Measurements from ENCODE around the gene ACBD6. TPM values are rescaled to one million over a fixed set of nuclear protein-coding genes. Genes with fewer than 3 reads are reported as not detected.

Gene ACBD6
- total and polyA plus RNA-seq, 2 donors (not counting 1 experiment from before 2014, with no cell fraction given), result 52.9 to 80.9 TPM

- no peak overlapping the region for H3K27ac ChIP-seq (ENCODE audit: low read length in 2 of 2)
- H4K20me1 ChIP-seq (ENCODE audit: control insufficient read depth, insufficient read depth, low read length, poor library complexity, severe bottlenecking), result no peaks in the 10 kb centered on the region
- ATAC-seq (ENCODE audit: low read depth) (no peak), DNase-seq (no peak)
- no peaks in the 10 kb centered on the region for H3K9me3 Mint-ChIP-seq (ENCODE audit: insufficient read depth)
- H3K4me3 Mint-ChIP-seq, result no peak overlapping the region
- H3K4me1 ChIP-seq (ENCODE audit: control insufficient read depth in 2 of 2, insufficient read depth in 2 of 2, low read length in 2 of 2), result no peaks in the 10 kb centered on the region
- TF ChIP-seq EZH2 (IDR thresholded peaks at IDR 0.05; ENCODE audit: borderline replicate concordance, insufficient read depth, low read depth, low read length, poor library complexity, severe bottlenecking) (no peak), CTCF (IDR thresholded peaks at IDR 0.05) (no peak)
- 83% methylated on average over 7 of the region's 12 CpGs for WGBS (ENCODE audit: insufficient coverage)
- peaks cover 0 to 7% (median 0%) of the 10 kb centered on the region in 4 experiments for H3K27me3 ChIP-seq (replicated peaks in 1 of 4; ENCODE audit: control extremely low read depth in 1 of 4, control insufficient read depth in 3 of 4, insufficient read depth in 4 of 4, low read length in 3 of 4)
- H3K36me3 ChIP-seq (replicated peaks in 1 of 2; ENCODE audit: control extremely low read depth in 1 of 2, control insufficient read depth in 1 of 2, extremely low read depth in 1 of 2, insufficient read depth in 2 of 2, low read length in 1 of 2), result no peaks in the 10 kb centered on the region
- H2AFZ ChIP-seq (ENCODE audit: insufficient read depth, low read depth, low read length, poor library complexity, severe bottlenecking), result no peak overlapping the region
- no peak overlapping the region for H3K9ac ChIP-seq (ENCODE audit: low read length)
- no peak overlapping the region for H3K4me3 ChIP-seq (ENCODE audit: control extremely low read depth in 1 of 5, extremely low read depth in 1 of 5, insufficient read depth in 1 of 5, low read depth in 2 of 5, low read length in 4 of 5)
- POLR2A ChIA-PET, result no interaction called here
- H3K27ac Mint-ChIP-seq, result no peak overlapping the region
- H3K4me2 ChIP-seq (replicated peaks; ENCODE audit: low read depth, low read length, poor library complexity, severe bottlenecking), result no peak overlapping the region
- CTCF ChIA-PET, result interaction anchor here (0.7 kb wide), 1 partner anchor 899 kb away, joined by 3 read pairs; no protein-coding TSS in a partner anchor
- no peaks in the 10 kb centered on the region for H3K4me1 Mint-ChIP-seq
- intact Hi-C loops (cut with micrococcal nuclease), result no loop called here
- H3K79me2 ChIP-seq (ENCODE audit: control insufficient read depth, insufficient read depth, low read length), result no peaks in the 10 kb centered on the region
- H3K27me3 Mint-ChIP-seq, result peaks cover 6% of the 10 kb centered on the region
- peaks cover 0 to 4% (median 0%) of the 10 kb centered on the region in 3 donors for H3K9me3 ChIP-seq (ENCODE audit: control extremely low read depth in 1 of 3, control insufficient read depth in 2 of 3, insufficient read depth in 1 of 3, low read length in 2 of 3)
These were observed 239.5 kb downstream of the ACBD6 start for GRCh38 chr1:180262628-180263488.

- no peak overlapping the region for H3K4me3 Mint-ChIP-seq
- no peak overlapping the region for H3K9ac ChIP-seq (ENCODE audit: low read length)
- ATAC-seq (ENCODE audit: low read depth), result no peak
- H3K36me3 ChIP-seq (replicated peaks in 1 of 2; ENCODE audit: control extremely low read depth in 1 of 2, control insufficient read depth in 1 of 2, extremely low read depth in 1 of 2, insufficient read depth in 2 of 2, low read length in 1 of 2), result no peaks in the 10 kb centered on the region
- peaks cover 0 to 10% (median 0%) of the 10 kb centered on the region in 4 experiments for H3K27me3 ChIP-seq (replicated peaks in 1 of 4; ENCODE audit: control extremely low read depth in 1 of 4, control insufficient read depth in 3 of 4, insufficient read depth in 4 of 4, low read length in 3 of 4)
- ChIA-PET POLR2A (no interaction called here), CTCF (interaction anchor here (1.0 to 1.3 kb wide), 2 partner anchors 8 to 216 kb away, joined by 4 to 6 read pairs; no protein-coding TSS in a partner anchor)
- no peaks in the 10 kb centered on the region for H3K4me1 Mint-ChIP-seq
- WGBS (ENCODE audit: insufficient coverage), result 83% methylated on average over 6 of the region's 7 CpGs
- peaks cover 0 to 4% (median 0%) of the 10 kb centered on the region in 3 donors for H3K9me3 ChIP-seq (ENCODE audit: control extremely low read depth in 1 of 3, control insufficient read depth in 2 of 3, insufficient read depth in 1 of 3, low read length in 2 of 3)
- TF ChIP-seq EZH2 (IDR thresholded peaks at IDR 0.05; ENCODE audit: borderline replicate concordance, insufficient read depth, low read depth, low read length, poor library complexity, severe bottlenecking), result no peak
- TF ChIP-seq CTCF (IDR thresholded peaks at IDR 0.05), result no peak
- peaks cover 16% of the 10 kb centered on the region for H3K27me3 Mint-ChIP-seq
- no peak overlapping the region for H3K4me2 ChIP-seq (replicated peaks; ENCODE audit: low read depth, low read length, poor library complexity, severe bottlenecking)
- no peaks in the 10 kb centered on the region for H3K79me2 ChIP-seq (ENCODE audit: control insufficient read depth, insufficient read depth, low read length)
- H3K4me3 ChIP-seq (ENCODE audit: control extremely low read depth in 1 of 5, extremely low read depth in 1 of 5, insufficient read depth in 1 of 5, low read depth in 2 of 5, low read length in 4 of 5), result no peak overlapping the region
- H2AFZ ChIP-seq (ENCODE audit: insufficient read depth, low read depth, low read length, poor library complexity, severe bottlenecking), result no peak overlapping the region
- H3K9me3 Mint-ChIP-seq (ENCODE audit: insufficient read depth), result no peaks in the 10 kb centered on the region
- H3K4me1 ChIP-seq (ENCODE audit: control insufficient read depth in 2 of 2, insufficient read depth in 2 of 2, low read length in 2 of 2), result no peaks in the 10 kb centered on the region
- H3K27ac Mint-ChIP-seq, result no peak overlapping the region
- H4K20me1 ChIP-seq (ENCODE audit: control insufficient read depth, insufficient read depth, low read length, poor library complexity, severe bottlenecking), result no peaks in the 10 kb centered on the region
- no peak for DNase-seq
- intact Hi-C loops (cut with micrococcal nuclease), result no loop called here
- no peak overlapping the region for H3K27ac ChIP-seq (ENCODE audit: low read length in 2 of 2)
These were observed 240.7 kb downstream of the ACBD6 start for GRCh38 chr1:180261524-180262155.

Measured in B cell (primary cell).